Measurements from ENCODE around the gene SOWAHD.
A peak's percentile ranks its signal among the peaks of the same experiment; 100 is the strongest.
"Not testable (repeated sequence)": the region's sequence is repeated elsewhere in the genome, so short reads cannot be mapped to it uniquely, and the experiment has no call there.

SOWAHD gene

DNA sequence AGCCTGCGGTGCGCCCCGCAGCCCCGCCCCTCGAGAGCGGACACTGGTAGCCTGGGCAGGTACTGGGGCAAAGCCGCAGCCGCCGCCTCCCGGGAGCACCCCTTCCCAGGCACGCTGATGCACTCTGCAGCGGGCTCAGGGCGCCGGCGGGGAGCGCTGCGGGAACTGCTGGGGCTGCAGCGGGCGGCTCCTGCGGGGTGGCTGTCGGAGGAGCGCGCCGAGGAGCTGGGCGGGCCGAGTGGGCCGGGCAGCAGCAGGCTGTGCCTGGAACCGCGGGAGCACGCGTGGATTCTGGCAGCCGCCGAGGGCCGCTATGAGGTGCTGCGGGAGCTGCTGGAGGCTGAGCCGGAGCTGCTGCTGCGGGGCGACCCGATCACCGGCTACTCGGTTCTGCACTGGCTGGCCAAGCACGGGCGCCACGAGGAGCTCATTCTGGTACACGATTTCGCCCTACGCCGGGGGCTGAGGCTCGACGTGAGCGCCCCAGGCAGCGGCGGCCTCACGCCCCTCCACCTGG is 401 bp downstream of the SOWAHD start:
- no peak for DNase-seq (ENCODE audit: low read depth in 2 of 2)

DNA sequence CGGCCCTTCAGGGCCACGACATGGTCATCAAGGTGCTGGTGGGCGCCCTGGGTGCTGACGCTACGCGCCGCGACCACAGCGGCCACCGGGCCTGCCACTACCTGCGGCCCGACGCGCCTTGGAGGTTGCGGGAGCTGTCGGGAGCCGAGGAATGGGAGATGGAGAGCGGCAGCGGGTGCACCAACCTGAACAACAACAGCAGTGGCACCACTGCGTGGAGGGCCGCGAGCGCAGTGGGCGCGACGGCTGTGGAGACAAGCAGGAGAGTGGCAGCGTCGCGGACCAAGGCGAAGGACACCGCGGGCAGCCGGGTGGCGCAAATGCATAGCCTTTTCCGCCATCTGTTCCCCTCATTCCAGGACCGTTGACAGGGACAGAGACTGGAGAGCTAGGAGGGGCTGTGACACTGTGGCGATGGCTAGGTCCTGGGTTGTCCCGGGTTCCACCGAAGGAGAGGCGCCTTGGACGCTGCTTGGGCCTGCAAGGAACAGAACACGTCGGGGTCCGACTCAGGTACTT is 919 bp downstream of the SOWAHD start:
- DNase-seq (ENCODE audit: low read depth in 2 of 2) = no peak

- DNase-seq (ENCODE audit: low read depth in 2 of 2) = no peak
Measured at GRCh38 chrX:119760026-119760877, 1.9 kb downstream of the SOWAHD start.

GRCh38 chrX:119762718-119763117 is 4.3 kb downstream of the SOWAHD start:
- no peak for DNase-seq (ENCODE audit: low read depth in 2 of 2)

DNA sequence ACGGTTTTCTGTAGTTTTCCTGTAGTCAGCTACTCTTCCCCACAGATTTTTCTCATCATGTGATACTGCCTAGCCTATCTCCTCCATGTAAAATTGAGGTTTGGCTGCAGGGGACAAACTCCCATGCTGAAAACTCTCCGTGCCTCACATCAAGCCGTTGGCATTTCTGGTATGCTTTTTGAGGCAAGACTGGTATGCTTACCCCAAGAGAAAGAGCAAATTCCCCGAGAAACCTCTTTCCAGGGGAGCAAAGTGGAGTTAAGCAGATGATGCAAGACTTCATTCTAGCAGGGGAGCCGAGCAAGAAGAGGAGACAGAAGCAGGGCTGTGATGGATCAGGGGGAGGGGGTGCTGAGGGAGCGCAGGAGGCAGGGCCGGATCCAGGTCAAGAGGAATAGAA is 4.8 kb downstream of the SOWAHD start:
- no peak for DNase-seq (ENCODE audit: low read depth in 2 of 2)

- DNase-seq (ENCODE audit: low read depth in 2 of 2) = no peak
Measured at GRCh38 chrX:119763836-119764387, 5.5 kb downstream of the SOWAHD start.

- not testable (repeated sequence) for DNase-seq (ENCODE audit: low read depth in 2 of 2)
Measured at GRCh38 chrX:119768436-119768835, 10.0 kb downstream of the SOWAHD start.

- DNase-seq (ENCODE audit: low read depth in 2 of 2) = not testable (repeated sequence)
Measured at GRCh38 chrX:119769388-119769787, 11.0 kb downstream of the SOWAHD start.

GRCh38 chrX:119775517-119776238 is 17.3 kb downstream of the SOWAHD start:
- no peak for DNase-seq (ENCODE audit: low read depth in 2 of 2)

GRCh38 chrX:119778829-119779228 is 20.4 kb downstream of the SOWAHD start:
- no peak for DNase-seq (ENCODE audit: low read depth in 2 of 2)

GRCh38 chrX:119783026-119783425 is 24.6 kb downstream of the SOWAHD start:
- DNase-seq (ENCODE audit: low read depth in 2 of 2) = no peak

GRCh38 chrX:119784747-119785446 is 26.5 kb downstream of the SOWAHD start:
- peak in 1 of 2 donors; percentile 22 for DNase-seq (ENCODE audit: low read depth in 2 of 2)

DNA sequence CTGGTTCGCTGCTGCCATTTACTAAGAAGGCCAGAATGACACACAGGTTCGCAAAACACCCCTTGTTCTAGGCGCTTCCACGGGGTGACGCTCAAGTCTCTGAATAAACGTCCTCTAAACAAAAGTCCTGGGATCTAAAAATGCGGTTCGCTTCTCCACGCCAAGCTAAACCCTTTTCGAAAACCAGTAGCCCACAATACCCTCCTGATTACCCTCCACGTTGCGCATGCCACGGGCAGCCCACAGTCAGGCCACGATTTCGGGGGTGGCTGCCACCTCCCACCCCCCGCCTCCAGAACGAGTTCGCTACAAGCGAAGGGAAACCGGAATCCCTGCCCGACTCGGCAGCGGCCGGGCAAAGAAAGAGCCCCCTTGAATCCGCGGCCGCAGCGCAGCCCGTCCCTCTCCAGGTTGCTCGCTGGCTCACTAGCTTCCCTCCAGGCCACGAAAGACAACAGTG is 32.6 kb downstream of the SOWAHD start:
- no peak for DNase-seq (ENCODE audit: low read depth in 2 of 2)

- peak; percentile 66 to 74 for DNase-seq (ENCODE audit: low read depth in 2 of 2)
Measured at GRCh38 chrX:119791437-119792231, 33.2 kb downstream of the SOWAHD start, which contains the start of gene RPL39. TSS of gene RPL39 (minus strand) at chrX:119791630. CDS start at chrX:119791576, 54 bp downstream.

DNA sequence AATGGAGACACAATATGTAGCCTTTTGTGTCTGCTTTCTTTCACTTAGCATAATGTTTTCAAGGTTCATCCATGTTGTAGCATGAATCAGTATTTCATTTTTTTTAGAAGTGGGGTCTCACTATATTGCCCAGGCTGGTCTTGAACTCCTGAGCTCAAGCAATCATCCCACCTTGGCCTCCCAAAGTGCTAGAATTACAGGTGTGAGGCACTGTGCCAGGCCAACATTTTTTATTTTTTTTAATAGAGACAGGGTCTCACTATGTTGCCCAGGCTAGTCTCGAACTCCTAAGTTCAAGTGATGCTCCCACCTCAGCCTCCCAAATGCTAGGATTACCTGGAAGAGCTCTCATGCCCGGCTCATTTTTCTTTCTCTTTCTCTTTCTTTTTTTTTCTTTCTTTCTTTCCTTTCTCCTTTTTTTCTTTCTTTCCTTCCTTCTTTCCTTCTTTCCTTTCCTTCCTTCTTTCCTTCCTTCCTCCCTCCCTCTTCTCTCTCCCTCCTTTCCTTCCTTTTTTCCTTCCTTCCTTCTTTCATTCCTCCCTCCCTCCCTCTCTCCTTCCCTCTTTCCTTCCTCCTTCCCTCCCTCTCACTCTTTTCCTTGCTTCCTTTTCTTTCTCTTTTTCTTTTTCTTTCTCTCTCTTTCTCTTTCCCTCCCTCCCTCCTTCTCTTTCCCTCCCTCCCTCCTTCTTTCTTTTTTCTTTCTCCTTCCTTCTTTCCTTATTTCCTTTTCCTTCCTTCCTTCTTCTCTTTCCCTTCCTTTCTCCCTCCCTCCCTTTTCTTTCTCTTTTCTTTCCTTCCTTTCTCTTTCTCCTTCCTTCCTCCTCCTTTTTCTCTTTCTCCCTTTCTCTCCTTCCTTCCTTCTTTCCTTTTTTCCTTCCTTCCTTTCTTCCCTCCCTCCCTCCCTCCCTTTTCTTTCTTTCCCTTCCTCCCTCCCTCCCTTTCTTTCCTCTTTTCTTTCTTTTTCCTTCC is 43.1 kb downstream of the SOWAHD start:
- DNase-seq (ENCODE audit: low read depth in 2 of 2) = no peak

GRCh38 chrX:119802546-119802945 is 44.2 kb downstream of the SOWAHD start:
- DNase-seq (ENCODE audit: low read depth in 2 of 2) = no peak

DNA sequence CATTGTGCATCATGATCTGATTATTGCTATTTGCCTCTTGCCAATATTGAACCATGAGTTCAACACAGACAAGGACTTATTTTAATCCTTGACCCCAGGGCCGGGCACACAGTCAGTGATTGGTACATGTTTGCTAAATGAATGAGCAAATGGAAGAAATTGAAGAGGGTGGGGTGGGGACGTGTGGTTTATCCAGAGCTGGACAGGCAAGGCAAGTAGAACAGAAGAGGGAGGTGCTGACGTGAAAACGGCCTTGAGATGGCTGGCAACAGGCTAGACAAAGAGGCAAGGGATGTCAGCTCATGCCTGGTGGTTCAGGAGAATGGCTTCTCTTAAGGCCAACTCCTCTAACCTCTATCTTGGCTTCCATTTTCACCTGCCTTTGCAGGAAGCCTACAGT is 50.1 kb downstream of the SOWAHD start:
- DNase-seq (ENCODE audit: low read depth in 2 of 2) = not testable (repeated sequence)

DNA sequence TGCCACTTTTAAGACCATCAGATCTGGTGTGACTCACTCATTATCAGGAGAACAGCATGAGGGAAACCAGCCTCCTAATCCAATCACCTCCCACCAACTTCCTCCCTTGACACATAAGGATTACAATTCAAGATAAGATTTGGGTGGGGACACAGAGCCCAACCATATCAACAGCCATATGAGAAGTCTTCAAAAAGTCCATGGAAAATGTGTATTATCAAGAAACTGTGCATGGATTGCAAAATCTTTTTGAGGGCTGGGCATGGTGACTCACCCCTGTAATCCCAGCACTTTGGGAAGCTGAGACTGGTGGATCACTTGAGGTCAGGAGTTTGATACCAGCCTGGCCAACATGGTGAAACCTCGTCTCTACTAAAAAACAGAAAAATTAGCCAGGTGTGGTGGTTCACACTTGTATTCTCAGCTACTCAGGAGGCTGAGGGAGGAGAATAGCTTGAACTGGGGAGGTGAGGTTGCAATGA is 50.8 kb downstream of the SOWAHD start:
- DNase-seq (ENCODE audit: low read depth in 2 of 2) = no peak

Data from stimulated activated CD8-positive, alpha-beta memory T cell treated with anti-CD3 and anti-CD28 coated beads, Interleukin-15, amount 100 ng/mL, for 48 hours (primary cell).